HG02571 (cell line): ENCODE measurements around the gene FAM193A.
"Not testable (repeated sequence)": the region's sequence is repeated elsewhere in the genome, so short reads cannot be mapped to it uniquely, and the experiment has no call there.

Experiments
- ATAC-seq: cut with Tn5 transposase; IDR thresholded peaks from one replicate; pipeline ENCODE4 v1.9.1; 2021; ENCODE audit warnings: mild to moderate bottlenecking, moderate library complexity; ENCODE audit not compliant: unreplicated experiment

FAM193A gene

DNA sequence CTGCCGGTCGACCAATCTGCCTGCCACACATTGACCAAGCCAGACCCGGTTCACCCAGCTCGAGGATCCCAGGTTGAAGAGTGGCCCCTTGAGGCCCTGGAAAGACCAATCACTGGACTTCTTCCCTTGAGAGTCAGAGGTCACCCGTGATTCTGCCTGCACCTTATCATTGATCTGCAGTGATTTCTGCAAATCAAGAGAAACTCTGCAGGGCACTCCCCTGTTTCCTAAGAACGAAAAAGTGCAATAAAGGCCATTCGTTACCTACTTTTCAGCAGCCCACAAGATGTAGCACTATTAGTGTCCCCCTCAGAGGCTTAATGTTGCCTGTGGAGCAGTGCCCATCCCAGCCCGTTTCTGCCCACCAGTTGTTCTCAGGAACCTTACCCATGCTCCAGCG, 22.3 kb upstream of the FAM193A start:
- not testable (repeated sequence) for ATAC-seq

- not testable (repeated sequence) for ATAC-seq
Observed at GRCh38 chr4:2514944-2515343, 21.5 kb upstream of the FAM193A start.

GRCh38 chr4:2515830-2516550, 20.5 kb upstream of the FAM193A start:
- no peak for ATAC-seq

- no peak for ATAC-seq
Observed at GRCh38 chr4:2516635-2517034, 19.8 kb upstream of the FAM193A start.

- ATAC-seq, result no peak
Observed at GRCh38 chr4:2526559-2526958, 9.9 kb upstream of the FAM193A start.

- no peak for ATAC-seq
Observed at GRCh38 chr4:2534904-2535375, 1.5 kb upstream of the FAM193A start.

GRCh38 chr4:2535376-2536192, 863 bp upstream of the FAM193A start:
- ATAC-seq, result peak; percentile 10

DNA sequence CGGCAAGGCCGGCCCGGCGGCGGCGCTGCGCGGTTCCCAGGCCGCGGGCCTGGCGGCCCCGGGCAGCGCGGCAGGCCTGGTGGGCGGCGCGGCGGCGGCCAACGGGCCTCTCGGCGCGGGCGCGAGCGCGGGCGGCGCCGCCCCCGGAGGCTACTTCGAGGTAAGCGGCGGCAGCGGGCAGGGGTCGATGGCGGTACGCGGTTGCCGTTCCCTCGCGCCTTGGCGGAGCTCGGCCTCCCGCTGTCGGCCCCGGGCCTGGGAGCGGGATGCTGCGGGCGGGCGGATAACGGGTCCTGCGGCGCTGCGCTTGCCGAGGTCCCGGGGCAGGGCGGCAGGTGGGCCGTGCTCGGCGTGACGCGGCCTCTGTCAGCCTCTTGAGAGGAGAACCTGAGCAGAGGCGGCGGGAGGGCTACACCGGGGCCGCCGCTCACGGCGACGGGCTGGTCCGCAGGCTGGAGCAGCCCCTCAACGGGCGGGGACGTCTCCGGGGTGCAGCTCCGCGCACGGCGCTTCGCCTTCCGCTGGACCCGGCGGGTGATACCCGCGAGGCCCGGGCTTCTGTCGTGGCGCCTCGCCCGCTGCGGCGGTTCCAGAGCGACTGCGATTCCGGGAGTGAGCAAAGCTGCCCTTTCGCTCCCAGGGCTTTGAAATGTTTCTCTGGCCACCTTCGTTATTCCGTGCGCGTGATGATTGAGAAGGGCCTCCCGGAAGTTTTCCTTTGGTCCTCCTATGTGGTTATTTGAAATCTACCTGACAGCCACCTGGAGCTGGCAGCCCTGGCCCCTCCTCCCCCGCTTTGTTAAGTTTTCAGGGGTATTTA, 774 bp downstream of the FAM193A start:
- peak; percentile 21 for ATAC-seq

- ATAC-seq, result not testable (repeated sequence)
Observed at GRCh38 chr4:2543580-2544191, 7.2 kb downstream of the FAM193A start.

DNA sequence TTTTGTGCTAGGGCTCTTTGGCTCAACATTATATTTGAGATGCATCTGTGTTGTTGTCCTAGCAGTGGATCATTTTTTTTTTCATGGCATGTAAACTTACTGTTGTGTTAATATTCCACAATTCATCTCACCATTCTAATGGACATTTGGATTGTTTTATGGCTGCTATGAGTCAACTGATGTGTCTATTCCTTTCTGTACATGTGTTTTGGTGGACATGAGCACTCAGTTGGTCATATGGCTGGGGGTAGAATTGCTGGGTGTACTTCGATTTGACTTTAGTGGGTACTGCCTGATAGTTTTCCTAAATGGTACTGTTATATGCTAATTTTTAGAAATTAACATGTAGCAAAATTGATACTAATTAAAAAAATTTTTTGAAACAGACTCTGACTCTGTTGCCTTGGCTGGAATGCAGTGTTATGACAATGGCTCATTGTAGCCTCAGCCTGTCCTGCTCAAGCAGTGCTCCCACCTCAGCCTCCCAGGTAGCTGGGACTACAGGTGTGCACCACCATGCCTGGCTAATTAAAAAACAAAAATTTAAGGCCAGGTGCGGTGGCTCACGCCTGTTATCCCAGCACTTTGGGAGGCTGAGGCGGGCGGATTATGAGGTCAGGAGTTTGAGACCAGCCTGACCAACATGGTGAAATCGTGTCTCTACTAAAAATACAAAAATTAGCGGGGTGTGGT, 9.0 kb downstream of the FAM193A start:
- ATAC-seq, result no peak

DNA sequence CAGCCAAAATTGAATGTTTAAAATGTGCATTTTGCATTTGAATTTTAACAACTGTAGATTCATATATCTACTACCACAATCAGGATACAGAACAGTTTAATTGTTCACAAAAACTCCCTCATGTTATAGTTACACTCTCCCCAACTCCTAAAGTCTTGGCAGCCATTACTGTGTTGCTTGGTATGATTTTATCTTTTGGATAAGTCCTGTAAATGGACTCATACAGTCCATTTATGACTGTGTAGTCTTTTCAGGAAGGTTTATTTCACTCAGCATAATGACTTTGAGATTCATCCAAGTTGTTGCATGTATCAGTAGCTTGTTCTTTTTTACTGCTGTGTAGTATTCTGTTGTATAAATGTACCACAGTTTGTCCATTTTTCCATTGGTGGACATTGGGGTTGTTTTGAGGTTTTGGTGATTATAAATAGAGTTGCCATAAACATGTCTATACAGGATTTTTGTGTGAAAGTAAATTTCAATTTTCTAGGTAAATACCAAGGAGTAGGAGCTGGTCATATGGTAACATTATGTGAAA, 9.9 kb downstream of the FAM193A start:
- ATAC-seq, result no peak

- ATAC-seq, result not testable (repeated sequence)
Observed at GRCh38 chr4:2546961-2547691, 10.7 kb downstream of the FAM193A start.

- ATAC-seq, result no peak
Observed at GRCh38 chr4:2551118-2551517, 14.7 kb downstream of the FAM193A start.

- no peak for ATAC-seq
Observed at GRCh38 chr4:2552806-2553205, 16.4 kb downstream of the FAM193A start.

DNA sequence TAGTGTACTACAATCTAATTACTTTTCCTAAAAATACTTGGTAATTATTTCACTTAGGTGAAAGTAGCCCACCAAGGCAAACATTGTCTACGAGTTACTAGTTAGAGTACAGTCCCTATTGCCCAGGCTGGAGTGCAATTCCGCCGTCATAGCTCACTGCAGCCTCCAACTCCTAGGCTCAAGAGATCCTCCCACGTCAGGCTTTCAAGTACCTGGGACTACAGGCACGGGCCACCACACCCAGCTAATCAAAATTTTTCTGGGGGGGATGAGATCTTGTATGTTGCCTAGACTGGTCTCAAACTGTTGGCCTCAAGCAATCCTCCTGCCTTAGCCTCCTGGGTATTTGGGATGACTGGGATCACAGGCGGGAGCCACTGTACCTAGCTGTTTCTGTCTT, 21.9 kb downstream of the FAM193A start:
- no peak for ATAC-seq

DNA sequence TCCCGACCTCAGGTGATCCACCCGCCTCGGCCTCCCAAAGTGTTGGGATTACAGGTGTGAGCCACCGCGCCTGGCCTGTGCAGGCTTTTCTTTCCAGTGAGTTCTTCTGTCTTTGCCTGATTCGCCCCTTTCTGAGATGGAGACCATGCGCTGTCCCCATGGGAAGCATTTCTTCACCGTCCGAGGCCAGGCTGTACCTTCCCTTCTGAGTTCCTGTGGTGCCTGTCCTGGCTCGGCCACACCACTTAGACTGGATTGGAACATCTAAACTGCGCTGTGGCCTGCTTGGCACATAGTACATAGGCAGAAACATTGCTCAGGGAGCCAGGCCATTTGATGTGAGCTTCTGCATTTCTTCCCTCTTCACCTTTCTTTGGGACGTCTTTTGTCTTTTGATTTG, 23.7 kb downstream of the FAM193A start:
- ATAC-seq, result no peak

DNA sequence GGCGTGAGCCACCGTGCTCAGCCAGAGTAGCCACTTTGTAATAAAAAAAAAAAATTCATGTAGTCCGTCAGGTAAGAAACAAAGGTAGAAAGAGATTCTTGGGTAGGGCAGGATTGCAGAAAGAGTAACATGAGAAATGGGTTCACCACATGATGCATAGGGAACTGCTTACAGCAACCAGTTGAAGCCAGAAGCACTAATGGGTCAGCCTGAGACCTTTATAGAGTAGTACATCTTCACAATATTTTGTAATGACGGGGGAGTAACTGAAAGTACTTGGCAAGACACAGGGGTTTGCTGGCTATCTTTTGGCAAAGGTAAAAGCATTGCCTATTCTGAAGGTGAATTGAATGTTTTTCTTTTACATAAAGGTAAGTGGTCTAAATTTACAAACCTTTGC, 29.1 kb downstream of the FAM193A start:
- no peak for ATAC-seq

DNA sequence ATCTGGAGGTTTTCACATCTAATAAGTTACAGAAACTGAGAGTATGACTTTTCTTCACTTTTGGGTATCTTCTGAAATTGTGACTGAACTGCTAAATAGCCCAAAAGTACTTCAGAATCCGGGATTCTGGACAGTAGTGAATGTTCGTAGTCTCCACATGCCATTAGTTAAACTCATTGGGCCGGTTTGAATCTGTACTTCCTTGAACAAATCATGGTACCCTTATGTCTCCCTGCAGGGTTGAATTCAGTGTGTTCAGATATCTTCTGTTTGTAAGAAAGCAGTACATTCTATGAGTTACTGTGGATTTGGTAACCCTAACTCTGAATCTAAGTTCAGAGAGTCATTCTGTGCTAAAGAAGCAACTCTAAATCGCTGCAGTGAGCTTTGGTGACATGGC, 33.6 kb downstream of the FAM193A start:
- no peak for ATAC-seq

- peak; percentile 68 for ATAC-seq
Observed at GRCh38 chr4:2570551-2571222, 34.2 kb downstream of the FAM193A start.
